ENCODE data around the gene CREBL2. TPM values are rescaled to one million over a fixed set of nuclear protein-coding genes. Genes with fewer than 3 reads are reported as not detected.

Gene CREBL2
- total RNA-seq, 1 experiment from 2014 or later, result 17.8 TPM

- Histone ChIP-seq H3K36me3 (ENCODE audit: insufficient read depth, low read length, poor library complexity, severe bottlenecking) (no peaks in the 10 kb centered on the region), H3K27me3 (replicated peaks; ENCODE audit: insufficient read depth, low read depth, low read length, poor library complexity) (no peaks in the 10 kb centered on the region), H3K9me3 (ENCODE audit: low read depth, low read length, poor library complexity, severe bottlenecking) (no peaks in the 10 kb centered on the region), H3K4me1 (ENCODE audit: insufficient read depth, low read length, poor library complexity, severe bottlenecking) (peaks cover 5% of the 10 kb centered on the region), H3K4me3 (ENCODE audit: low read depth, low read length, poor library complexity, severe bottlenecking) (no peak overlapping the region), H3K27ac (ENCODE audit: low read depth, low read length, poor library complexity, severe bottlenecking) (peak overlapping the region; percentile 87)
- TF ChIP-seq EZH2 (IDR thresholded peaks at IDR 0.05; ENCODE audit: borderline replicate concordance, low read depth, low read length, poor library complexity, severe bottlenecking) (no peak), CTCF (conservative IDR thresholded peaks at IDR 0.05; ENCODE audit: low read depth, low read length) (no peak)
- no peak for DNase-seq (ENCODE audit: low spot score)
- intact Hi-C loops (cut with micrococcal nuclease; ENCODE audit: unreplicated experiment), result loop anchor here (2.0 to 5.0 kb wide), 2 partner anchors 46 to 92 kb away; no protein-coding TSS in a partner anchor
- BruUV-seq (replicated peaks), result no TSS peak
- ChIA-PET POLR2A (ENCODE audit: low non-redundant PET) (no interaction called here), CTCF (no interaction called here)
Observed at GRCh38 chr12:12610711-12611110, 965 bp upstream of the CREBL2 start.

GRCh38 chr12:12612358-12612757 lies 682 bp downstream of the CREBL2 start:
- H3K36me3 ChIP-seq (ENCODE audit: insufficient read depth, low read length, poor library complexity, severe bottlenecking), result no peaks in the 10 kb centered on the region
- peak; percentile 78 for DNase-seq (ENCODE audit: low spot score)
- CTCF ChIA-PET, result no interaction called here
- no peaks in the 10 kb centered on the region for H3K27me3 ChIP-seq (replicated peaks; ENCODE audit: insufficient read depth, low read depth, low read length, poor library complexity)
- H3K4me1 ChIP-seq (ENCODE audit: insufficient read depth, low read length, poor library complexity, severe bottlenecking), result peaks cover 5% of the 10 kb centered on the region
- TF ChIP-seq CTCF (conservative IDR thresholded peaks at IDR 0.05; ENCODE audit: low read depth, low read length) (no peak), EZH2 (IDR thresholded peaks at IDR 0.05; ENCODE audit: borderline replicate concordance, low read depth, low read length, poor library complexity, severe bottlenecking) (no peak)
- POLR2A ChIA-PET (ENCODE audit: low non-redundant PET), result interaction anchor here (0.6 kb wide), 1 partner anchor 824 kb away, joined by 3 read pairs; no protein-coding TSS in a partner anchor
- H3K27ac ChIP-seq (ENCODE audit: low read depth, low read length, poor library complexity, severe bottlenecking), result peak overlapping the region; percentile 87
- peak overlapping the region; percentile 77 for H3K4me3 ChIP-seq (ENCODE audit: low read depth, low read length, poor library complexity, severe bottlenecking)
- H3K9me3 ChIP-seq (ENCODE audit: low read depth, low read length, poor library complexity, severe bottlenecking), result no peaks in the 10 kb centered on the region
- intact Hi-C loops (cut with micrococcal nuclease; ENCODE audit: unreplicated experiment), result loop anchor here (5.0 kb wide), 1 partner anchor 90 kb away; no protein-coding TSS in a partner anchor
- BruUV-seq (replicated peaks), result no TSS peak

- Histone ChIP-seq H3K9me3 (ENCODE audit: low read depth, low read length, poor library complexity, severe bottlenecking) (no peaks in the 10 kb centered on the region), H3K4me3 (ENCODE audit: low read depth, low read length, poor library complexity, severe bottlenecking) (peak overlapping the region; percentile 77), H3K4me1 (ENCODE audit: insufficient read depth, low read length, poor library complexity, severe bottlenecking) (peaks cover 5% of the 10 kb centered on the region), H3K27me3 (replicated peaks; ENCODE audit: insufficient read depth, low read depth, low read length, poor library complexity) (no peaks in the 10 kb centered on the region), H3K36me3 (ENCODE audit: insufficient read depth, low read length, poor library complexity, severe bottlenecking) (no peaks in the 10 kb centered on the region), H3K27ac (ENCODE audit: low read depth, low read length, poor library complexity, severe bottlenecking) (peak overlapping the region; percentile 27)
- CTCF ChIA-PET, result no interaction called here
- no peak for DNase-seq (ENCODE audit: low spot score)
- TSS peak; percentile 37 for BruUV-seq (replicated peaks)
- POLR2A ChIA-PET (ENCODE audit: low non-redundant PET), result no interaction called here
- TF ChIP-seq CTCF (conservative IDR thresholded peaks at IDR 0.05; ENCODE audit: low read depth, low read length), result no peak
- TF ChIP-seq EZH2 (IDR thresholded peaks at IDR 0.05; ENCODE audit: borderline replicate concordance, low read depth, low read length, poor library complexity, severe bottlenecking), result no peak
- intact Hi-C loops (cut with micrococcal nuclease; ENCODE audit: unreplicated experiment), result loop anchor here (5.0 kb wide), 1 partner anchor 89 kb away; no protein-coding TSS in a partner anchor
Observed at GRCh38 chr12:12613344-12613743, 1.7 kb downstream of the CREBL2 start.
